HTR-8/SVneo (cell line): ENCODE results near the gene MRPL51.

Source experiments
- DNase-seq: peaks from one replicate; pipeline ENCODE4 v3.0.0; 2011; ENCODE audit warnings: low spot score, mixed read lengths; ENCODE audit not compliant: insufficient read length
- FAIRE-seq: peaks from 2 replicates; lab custom pipeline; 2011; peaks lifted over from hg19 to GRCh38; lab: Jason Lieb, UNC

MRPL51 gene

DNA sequence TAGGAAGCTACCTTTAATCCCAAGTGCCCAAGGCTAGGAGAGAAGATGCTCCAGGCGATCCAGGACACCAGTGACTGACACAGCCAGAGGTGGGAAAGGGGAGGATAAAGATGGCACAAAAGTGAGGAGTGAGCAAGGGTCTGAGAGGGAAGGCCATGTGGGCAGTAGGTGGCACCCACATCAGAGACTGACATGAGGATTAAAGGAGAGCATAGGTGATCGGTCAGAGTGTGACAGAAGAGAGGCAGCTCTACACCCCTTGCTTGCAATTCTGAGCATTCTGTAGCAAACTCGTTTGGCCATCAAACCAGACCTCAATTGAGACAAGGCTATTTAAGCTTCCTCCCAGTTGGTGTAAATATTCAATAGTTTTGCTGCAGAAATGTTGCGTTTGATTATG is 49.0 kb downstream of the MRPL51 start:
- DNase-seq (no peak), FAIRE-seq (no peak)

- DNase-seq, result no peak
- no peak for FAIRE-seq
Observed at GRCh38 chr12:6443361-6443983, 49.6 kb downstream of the MRPL51 start.

DNA sequence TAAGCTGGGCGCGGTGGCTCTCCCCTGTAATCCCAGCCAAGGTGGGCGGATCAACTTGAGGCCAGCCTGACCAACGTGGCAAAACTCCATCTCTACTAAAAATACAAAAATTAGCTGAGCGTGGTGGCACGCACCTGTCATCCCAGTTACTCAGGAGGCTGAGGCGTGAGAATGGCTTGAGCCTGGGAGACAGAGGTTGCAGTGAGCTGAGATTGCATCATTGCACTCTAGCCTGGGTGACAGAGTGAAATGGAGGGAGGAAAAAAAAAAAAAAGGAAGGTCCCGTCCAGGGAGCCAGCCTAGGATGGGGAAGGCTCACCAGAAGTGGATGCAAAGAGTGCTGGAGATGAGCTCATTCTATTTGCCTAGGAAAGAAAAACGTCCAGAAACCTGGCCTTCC is 50.2 kb downstream of the MRPL51 start:
- DNase-seq (no peak), FAIRE-seq (no peak)
